LHCN-M2 (cell line): ENCODE results near the gene ZNF442. TPM values are rescaled to one million over a fixed set of nuclear protein-coding genes. Genes with fewer than 3 reads are reported as not detected.
"Not testable (repeated sequence)": the region's sequence is repeated elsewhere in the genome, so short reads cannot be mapped to it uniquely, and the experiment has no call there.

ENCODE experiments used
- DNase-seq: peaks from one replicate; pipeline ENCODE4 v3.0.0-alpha.2; 2012; ENCODE audit warnings: low read depth
- polyA plus RNA-seq: library from polyadenylated mRNA; unstranded; fragments of >200 nt; gene quantifications from one replicate; pipeline ENCODE4 v1.2.1, GENCODE V29; 2012; ENCODE audit warnings: missing spikeins
- total RNA-seq: library from RNA; depleted of rRNA; stranded (reverse); fragments of >200 nt; gene quantifications from 2 replicates; pipeline ENCODE4 v1.2.3, GENCODE V29; 2014; rRNA removed

ZNF442 gene
- total RNA-seq = 3.0 and 4.2 TPM in 2 replicates
- polyA plus RNA-seq = 0.79 TPM

- peak; percentile 98 for DNase-seq
Observed at GRCh38 chr19:12365236-12366162, at the start of gene ZNF442. TSS of gene ZNF442 (minus strand) at chr19:12365683. CDS start at chr19:12363631, 2,052 bp downstream.

- no peak for DNase-seq
Observed at GRCh38 chr19:12411893-12412292, 46.4 kb upstream of the ZNF442 start.

GRCh38 chr19:12400633-12401502, 35.4 kb upstream of the ZNF442 start, which contains the start of gene ZNF799:
TSS of gene ZNF799 (minus strand) at chr19:12401271. CDS start at chr19:12401070, 201 bp downstream.
- DNase-seq = peak; percentile 98

- peak; percentile 23 for DNase-seq
Observed at GRCh38 chr19:12399901-12400632, 34.6 kb upstream of the ZNF442 start.

- DNase-seq = not testable (repeated sequence)
Observed at GRCh38 chr19:12391148-12391547, 25.7 kb upstream of the ZNF442 start.

- DNase-seq = not testable (repeated sequence)
Observed at GRCh38 chr19:12386365-12386764, 20.9 kb upstream of the ZNF442 start.

GRCh38 chr19:12380444-12380737, 14.9 kb upstream of the ZNF442 start:
- no peak for DNase-seq

- DNase-seq = no peak
Observed at GRCh38 chr19:12379732-12380443, 14.4 kb upstream of the ZNF442 start.

GRCh38 chr19:12374026-12374425, 8.5 kb upstream of the ZNF442 start:
- no peak for DNase-seq

GRCh38 chr19:12364391-12365235, 870 bp downstream of the ZNF442 start:
- DNase-seq = peak; percentile 25

- DNase-seq = not testable (repeated sequence)
Observed at GRCh38 chr19:12362236-12362635, 3.2 kb downstream of the ZNF442 start.

GRCh38 chr19:12353375-12353774, 12.1 kb downstream of the ZNF442 start:
- no peak for DNase-seq

- DNase-seq = no peak
Observed at GRCh38 chr19:12350890-12351197, 14.6 kb downstream of the ZNF442 start.

GRCh38 chr19:12350185-12350889, 15.1 kb downstream of the ZNF442 start:
- no peak for DNase-seq

GRCh38 chr19:12346896-12347295, 18.6 kb downstream of the ZNF442 start:
- DNase-seq = no peak

- DNase-seq = no peak
Observed at GRCh38 chr19:12345197-12345596, 20.3 kb downstream of the ZNF442 start.

- DNase-seq = peak; percentile 93
Observed at GRCh38 chr19:12333162-12334159, 32.0 kb downstream of the ZNF442 start, which contains the start of gene ZNF563. TSS of gene ZNF563 (minus strand) at chr19:12333633. CDS start at chr19:12333482, 151 bp downstream.
